Stimulated activated naive CD8-positive, alpha-beta T cell treated with anti-CD3 and anti-CD28 coated beads, Interleukin-15, Interleukin-2, amounts not matched to agents 100 ng/mL and 50 ng/mL, for 24 hours (primary cell): ENCODE measurements around the gene RMND5A.

ENCODE experiments used
- H3K27ac Mint-ChIP-seq: one replicate; pipeline ENCODE4 v1.8.0; 2021; ENCODE audit warnings: mild to moderate bottlenecking, mixed read lengths
- H3K27me3 Mint-ChIP-seq: one replicate; pipeline ENCODE4 v1.8.0; 2021; ENCODE audit warnings: mixed read lengths
- H3K36me3 Mint-ChIP-seq: one replicate; pipeline ENCODE4 v1.8.0; 2021; ENCODE audit warnings: low read depth, mixed read lengths
- H3K4me1 Mint-ChIP-seq: one replicate; pipeline ENCODE4 v1.8.0; 2021; ENCODE audit warnings: low read depth, mixed read lengths
- H3K4me3 Mint-ChIP-seq: one replicate; pipeline ENCODE4 v1.8.0; 2021; ENCODE audit warnings: mild to moderate bottlenecking, mixed read lengths
- H3K9me3 Mint-ChIP-seq: one replicate; pipeline ENCODE4 v1.8.0; 2021; ENCODE audit warnings: mixed read lengths

The RMND5A gene

GRCh38 chr2:86788165-86788564, 68.1 kb downstream of the RMND5A start:
- H3K27me3 Mint-ChIP-seq = no peaks in the 10 kb centered on the region
- H3K9me3 Mint-ChIP-seq = no peaks in the 10 kb centered on the region
- peak overlapping the region; percentile 96 for H3K27ac Mint-ChIP-seq
- H3K4me3 Mint-ChIP-seq = peak overlapping the region; percentile 97
- H3K36me3 Mint-ChIP-seq = peaks cover 47% of the 10 kb centered on the region
- peaks cover 84% of the 10 kb centered on the region for H3K4me1 Mint-ChIP-seq

- Mint-ChIP-seq H3K4me3 (peak overlapping the region; percentile 97), H3K27ac (peak overlapping the region; percentile 96), H3K36me3 (peaks cover 46% of the 10 kb centered on the region)
Observed at GRCh38 chr2:86788881-86789686, 69.0 kb downstream of the RMND5A start.

DNA sequence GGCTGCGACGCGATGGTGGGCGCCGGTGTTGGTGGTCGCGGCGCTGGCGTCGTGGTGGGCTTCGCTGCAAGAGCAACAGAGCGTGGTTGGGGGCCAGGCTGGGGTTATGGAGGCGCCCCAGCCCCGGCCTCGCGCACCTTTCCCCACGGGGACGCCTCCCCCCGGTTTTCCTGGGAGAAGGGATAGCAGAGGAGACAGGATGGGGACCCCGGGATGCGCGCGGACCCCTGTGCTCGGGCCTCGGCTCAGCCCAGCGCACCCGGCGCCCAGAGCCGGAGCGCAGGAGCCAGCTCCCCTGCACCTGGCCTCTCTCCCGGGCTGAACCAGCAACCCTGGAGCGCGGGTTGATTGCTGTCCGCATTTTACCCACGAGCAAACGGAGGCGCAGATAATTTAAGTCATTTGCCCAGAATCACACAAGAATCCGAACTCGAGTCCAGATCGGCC, 69.6 kb downstream of the RMND5A start:
- no peaks in the 10 kb centered on the region for H3K27me3 Mint-ChIP-seq
- peaks cover 41% of the 10 kb centered on the region for H3K36me3 Mint-ChIP-seq
- peak overlapping the region; percentile 97 for H3K27ac Mint-ChIP-seq
- peaks cover 84% of the 10 kb centered on the region for H3K4me1 Mint-ChIP-seq
- peak overlapping the region; percentile 97 for H3K4me3 Mint-ChIP-seq
- H3K9me3 Mint-ChIP-seq = no peaks in the 10 kb centered on the region

More at GRCh38 chr2:86788881-86789686, 69.0 kb downstream of the RMND5A start:
- Mint-ChIP-seq H3K9me3 (no peaks in the 10 kb centered on the region), H3K4me1 (peaks cover 84% of the 10 kb centered on the region), H3K27me3 (no peaks in the 10 kb centered on the region)

GRCh38 chr2:86790134-86790675, 70.1 kb downstream of the RMND5A start:
- Mint-ChIP-seq H3K4me1 (peaks cover 84% of the 10 kb centered on the region), H3K9me3 (peaks cover 3% of the 10 kb centered on the region), H3K27me3 (no peaks in the 10 kb centered on the region), H3K36me3 (peaks cover 41% of the 10 kb centered on the region), H3K4me3 (peak overlapping the region; percentile 97), H3K27ac (peak overlapping the region; percentile 97)

DNA sequence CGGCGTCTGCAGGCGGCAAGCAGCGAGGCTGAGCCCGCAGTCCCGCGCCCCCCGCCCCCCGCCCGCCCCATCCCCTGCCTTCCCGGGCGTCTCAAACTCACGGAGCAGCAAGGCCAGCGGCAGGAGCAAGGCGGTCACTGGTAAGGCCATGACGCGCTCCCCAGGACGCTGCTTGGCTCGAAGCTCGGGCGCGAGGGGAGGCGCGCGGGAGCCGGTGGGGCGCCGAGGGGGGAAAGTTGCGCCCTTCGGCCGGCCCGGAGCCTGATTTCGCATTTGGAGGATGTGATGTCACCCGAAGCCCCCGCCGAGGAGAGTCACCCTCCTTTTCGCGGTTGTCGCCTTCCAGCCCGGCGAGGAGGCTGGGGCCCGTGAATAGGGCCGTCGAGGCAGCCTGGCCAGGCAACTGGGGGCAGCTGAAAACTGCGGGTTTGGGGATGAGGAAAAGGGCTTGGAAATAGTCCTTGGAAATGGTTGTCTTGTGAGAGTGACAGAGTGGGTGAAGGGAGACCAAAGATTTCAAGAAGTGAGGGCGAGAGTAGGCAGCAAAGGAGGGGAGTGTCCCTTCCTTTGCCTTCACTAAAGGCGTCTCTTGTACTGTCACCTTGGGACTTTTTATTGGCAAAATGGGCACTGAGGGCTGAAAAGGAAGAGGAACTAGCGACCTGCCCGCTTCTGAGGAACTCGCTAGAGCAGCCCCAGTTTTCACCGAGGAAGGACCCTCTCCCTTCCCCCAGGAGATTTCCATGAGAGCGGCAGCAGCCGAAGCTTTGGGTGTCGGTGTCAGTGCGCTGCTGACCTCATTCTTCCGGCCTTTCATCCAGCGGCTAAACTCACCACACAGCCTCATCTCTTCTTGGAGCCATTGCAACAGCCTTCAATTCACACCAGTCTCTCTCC, 70.8 kb downstream of the RMND5A start, which contains the start of gene CD8A:
CD8A (minus strand) TSS at position 238 of the 897 bp plus-strand sequence; CDS start at position 150, 88 bp downstream.
- Mint-ChIP-seq H3K4me3 (peak within 1 kb of the TSS; percentile 97), H3K27ac (peak within 1 kb of the TSS; percentile 100), H3K27me3 (no peaks in the 10 kb centered on the region), H3K36me3 (peaks cover 41% of the 10 kb centered on the region), H3K9me3 (peaks cover 10% of the 10 kb centered on the region), H3K4me1 (peaks cover 79% of the 10 kb centered on the region)

DNA sequence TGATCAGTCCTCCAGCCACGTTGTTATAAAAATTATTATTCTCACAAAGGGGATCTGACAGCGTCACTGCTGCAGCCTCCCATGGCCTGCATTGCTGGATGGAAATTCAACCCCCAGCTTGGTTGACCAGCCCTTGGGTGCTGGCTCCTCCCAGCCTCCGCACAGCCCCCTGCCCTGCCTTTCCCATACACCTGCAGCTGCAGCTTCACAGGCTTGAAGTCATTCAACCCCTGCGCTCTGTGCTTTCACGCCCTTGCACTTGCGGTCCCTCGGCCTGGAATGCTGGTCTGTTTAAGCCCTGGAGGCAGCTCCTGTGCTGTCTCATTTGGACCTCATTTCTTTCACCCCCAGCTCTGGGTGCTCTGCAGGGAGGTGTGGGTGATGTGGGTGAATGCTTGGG, 71.5 kb downstream of the RMND5A start:
- H3K27ac Mint-ChIP-seq = peak overlapping the region; percentile 100
- peaks cover 17% of the 10 kb centered on the region for H3K9me3 Mint-ChIP-seq
- no peaks in the 10 kb centered on the region for H3K27me3 Mint-ChIP-seq
- H3K4me1 Mint-ChIP-seq = peaks cover 72% of the 10 kb centered on the region
- H3K36me3 Mint-ChIP-seq = peaks cover 43% of the 10 kb centered on the region
- H3K4me3 Mint-ChIP-seq = peak overlapping the region; percentile 97

DNA sequence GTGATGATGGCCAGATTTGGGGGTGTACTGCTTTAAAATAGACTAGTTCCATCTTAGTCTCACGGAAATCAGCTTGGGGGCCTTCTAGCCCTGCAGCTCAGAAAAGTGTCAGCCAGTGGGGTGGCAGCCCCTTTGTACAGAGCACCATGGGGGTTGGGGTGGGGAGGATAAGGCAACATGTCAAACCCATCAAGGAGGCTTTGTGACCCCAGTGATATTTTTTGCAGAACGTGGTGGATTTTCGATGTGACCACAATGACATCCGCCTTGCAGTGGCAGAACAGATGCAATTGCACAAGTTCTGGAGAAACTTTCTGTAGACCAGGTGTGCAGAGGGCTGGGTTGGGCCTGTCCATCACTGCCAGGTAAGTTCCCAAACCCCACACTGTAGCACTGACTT, 73.7 kb downstream of the RMND5A start:
- Mint-ChIP-seq H3K4me3 (peak overlapping the region; percentile 64), H3K9me3 (peaks cover 25% of the 10 kb centered on the region), H3K36me3 (peaks cover 42% of the 10 kb centered on the region), H3K27me3 (no peaks in the 10 kb centered on the region), H3K4me1 (peaks cover 50% of the 10 kb centered on the region), H3K27ac (peak overlapping the region; percentile 77)

GRCh38 chr2:86794861-86795260, 74.8 kb downstream of the RMND5A start:
- Mint-ChIP-seq H3K4me3 (peak overlapping the region; percentile 64), H3K27me3 (no peaks in the 10 kb centered on the region), H3K9me3 (peaks cover 25% of the 10 kb centered on the region)

DNA sequence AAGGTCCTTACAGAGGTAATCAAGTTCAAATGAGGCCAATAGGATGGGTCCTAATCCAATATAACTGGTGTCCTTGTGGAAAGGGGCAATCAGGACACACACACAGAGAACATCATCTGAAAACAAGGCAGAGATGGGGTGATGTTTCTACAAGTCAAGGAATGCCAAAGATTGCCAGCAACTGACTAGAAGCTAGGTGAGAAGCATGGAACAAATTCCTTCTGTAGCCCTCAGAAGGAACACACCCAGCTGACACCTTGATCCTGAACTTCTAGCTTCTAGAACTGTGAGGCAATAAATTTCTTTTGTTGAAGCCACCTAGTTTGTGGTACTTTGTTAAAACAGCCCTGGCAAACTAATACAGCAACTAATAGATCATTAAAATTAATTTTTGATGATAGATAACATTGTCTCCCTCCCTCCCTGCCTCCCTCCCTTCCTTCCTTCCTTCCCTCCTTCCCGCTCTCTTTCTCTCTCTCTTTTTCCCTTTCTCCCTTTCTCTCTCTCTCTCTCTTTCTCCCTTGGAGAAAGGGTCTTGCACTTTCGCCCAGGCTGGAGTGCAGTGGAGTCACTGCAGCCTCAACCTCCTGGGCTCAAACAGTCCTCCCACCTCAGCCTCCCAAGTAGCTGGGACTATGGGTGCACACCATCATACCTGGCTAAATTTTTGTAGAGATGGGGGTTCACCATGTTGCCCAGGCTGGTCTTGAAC, 80.9 kb downstream of the RMND5A start:
- Mint-ChIP-seq H3K4me1 (peaks cover 21% of the 10 kb centered on the region), H3K36me3 (peaks cover 27% of the 10 kb centered on the region), H3K4me3 (no peak overlapping the region), H3K9me3 (peaks cover 14% of the 10 kb centered on the region), H3K27me3 (no peaks in the 10 kb centered on the region), H3K27ac (no peak overlapping the region)

More at GRCh38 chr2:86794861-86795260, 74.8 kb downstream of the RMND5A start:
- Mint-ChIP-seq H3K36me3 (peaks cover 41% of the 10 kb centered on the region), H3K4me1 (peaks cover 49% of the 10 kb centered on the region), H3K27ac (peak overlapping the region; percentile 77)

DNA sequence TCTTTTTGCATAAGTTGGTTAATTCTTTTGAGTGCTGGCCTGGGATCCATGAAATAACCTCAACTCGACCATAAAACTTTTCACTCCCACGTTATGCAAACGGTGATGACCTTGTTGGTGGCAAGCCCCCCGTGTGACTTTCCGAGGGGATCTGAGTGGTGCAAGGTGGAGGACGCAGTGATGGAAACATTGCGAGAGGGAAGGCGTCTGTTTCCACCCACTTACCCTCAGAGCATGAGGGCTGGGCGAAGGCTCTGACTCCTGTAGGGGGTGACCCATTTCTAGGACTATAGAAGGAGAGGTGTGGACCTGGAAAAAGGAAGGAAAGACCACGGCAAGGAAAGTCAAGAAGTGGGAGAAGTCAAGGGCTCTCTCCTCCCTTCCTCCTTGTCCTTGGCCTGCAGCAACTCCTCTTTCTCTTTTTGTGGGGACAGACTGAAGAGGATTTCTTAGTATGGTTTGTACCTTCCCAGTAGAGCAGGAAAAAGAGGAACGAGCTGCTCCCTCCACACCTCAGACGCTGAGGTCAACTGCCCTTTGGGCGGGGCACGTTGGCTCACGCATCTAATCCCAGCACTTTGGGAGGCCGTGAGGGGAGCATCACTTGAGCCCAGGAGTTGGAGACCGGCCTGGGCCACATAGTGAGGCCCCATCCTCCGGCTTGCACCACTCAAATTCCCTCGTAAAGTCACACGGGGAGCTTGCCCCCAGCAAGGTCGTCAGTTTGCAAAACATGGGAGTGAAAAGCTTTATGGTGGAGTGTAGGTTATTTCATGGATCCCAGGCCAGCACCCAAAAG, 86.2 kb downstream of the RMND5A start:
- Mint-ChIP-seq H3K27me3 (peaks cover 3% of the 10 kb centered on the region), H3K36me3 (peaks cover 4% of the 10 kb centered on the region), H3K4me1 (peaks cover 56% of the 10 kb centered on the region), H3K4me3 (peak overlapping the region; percentile 95), H3K9me3 (no peaks in the 10 kb centered on the region), H3K27ac (peak overlapping the region; percentile 90)

GRCh38 chr2:86807133-86807467, 87.0 kb downstream of the RMND5A start:
- peak overlapping the region; percentile 90 for H3K27ac Mint-ChIP-seq
- peaks cover 65% of the 10 kb centered on the region for H3K4me1 Mint-ChIP-seq
- peaks cover 4% of the 10 kb centered on the region for H3K36me3 Mint-ChIP-seq
- H3K4me3 Mint-ChIP-seq = peak overlapping the region; percentile 95
- H3K9me3 Mint-ChIP-seq = no peaks in the 10 kb centered on the region
- peaks cover 3% of the 10 kb centered on the region for H3K27me3 Mint-ChIP-seq

- H3K27me3 Mint-ChIP-seq = peaks cover 3% of the 10 kb centered on the region
- no peaks in the 10 kb centered on the region for H3K9me3 Mint-ChIP-seq
- H3K4me3 Mint-ChIP-seq = peak overlapping the region; percentile 95
- H3K36me3 Mint-ChIP-seq = peaks cover 4% of the 10 kb centered on the region
- H3K4me1 Mint-ChIP-seq = peaks cover 71% of the 10 kb centered on the region
- peak overlapping the region; percentile 90 for H3K27ac Mint-ChIP-seq
Observed at GRCh38 chr2:86807468-86808275, 87.6 kb downstream of the RMND5A start.
